SH-SY5Y (cell line): Measurements from ENCODE around the gene DLK2.

Source experiments
- GATA2 ChIP-seq: IDR thresholded peaks from 2 replicates; pipeline ENCODE4 v1.6.1; 2011; ENCODE audit warnings: mild to moderate bottlenecking, low read depth, low read length
- GATA3 ChIP-seq: IDR thresholded peaks from 2 replicates; pipeline ENCODE4 v1.6.1; 2011; ENCODE audit warnings: low read depth, mild to moderate bottlenecking, low read length, moderate library complexity

Gene DLK2

DNA sequence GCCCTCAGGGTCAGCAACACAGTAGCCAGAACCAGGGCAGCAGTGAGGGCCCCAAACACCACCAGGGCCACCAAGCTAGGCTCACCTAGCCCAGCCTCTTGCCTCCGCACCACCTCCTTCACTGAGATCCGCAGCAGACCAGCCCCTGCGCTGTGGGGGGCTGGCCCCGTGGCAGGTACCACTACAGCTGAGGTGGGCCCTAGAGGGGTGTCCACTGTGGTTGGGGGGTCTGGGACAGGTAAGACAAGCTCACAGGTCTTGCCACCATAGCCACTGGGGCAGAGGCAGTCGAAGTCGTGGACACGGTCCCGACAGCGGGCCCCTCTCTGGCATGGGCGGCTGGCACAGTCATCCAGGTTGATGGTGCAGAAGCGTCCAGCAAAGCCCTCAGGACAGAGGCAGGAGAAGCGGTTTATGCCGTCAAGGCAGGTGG, 4.6 kb downstream of the DLK2 start:
- TF ChIP-seq GATA3 (no peak), GATA2 (no peak)

GRCh38 chr6:43448916-43449315, 6.4 kb downstream of the DLK2 start:
- TF ChIP-seq GATA2 (no peak), GATA3 (no peak)

DNA sequence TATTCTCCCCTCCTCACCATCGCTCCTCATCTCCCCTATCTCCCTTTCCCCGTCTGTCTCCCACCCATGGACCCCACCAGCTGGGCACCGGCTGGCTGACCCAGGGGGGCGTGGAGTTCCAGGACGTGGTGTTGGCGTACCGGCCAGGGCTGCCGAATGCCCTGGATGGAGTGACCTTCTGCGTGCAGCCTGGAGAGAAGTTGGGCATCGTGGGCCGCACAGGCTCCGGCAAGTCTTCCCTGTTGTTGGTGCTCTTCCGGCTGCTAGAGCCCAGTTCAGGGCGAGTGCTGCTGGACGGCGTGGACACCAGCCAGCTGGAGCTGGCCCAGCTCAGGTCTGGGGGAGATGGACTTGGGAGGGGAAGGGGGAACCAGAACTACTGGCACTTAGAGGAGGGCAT, 7.7 kb downstream of the DLK2 start:
- TF ChIP-seq GATA2 (no peak), GATA3 (no peak)

DNA sequence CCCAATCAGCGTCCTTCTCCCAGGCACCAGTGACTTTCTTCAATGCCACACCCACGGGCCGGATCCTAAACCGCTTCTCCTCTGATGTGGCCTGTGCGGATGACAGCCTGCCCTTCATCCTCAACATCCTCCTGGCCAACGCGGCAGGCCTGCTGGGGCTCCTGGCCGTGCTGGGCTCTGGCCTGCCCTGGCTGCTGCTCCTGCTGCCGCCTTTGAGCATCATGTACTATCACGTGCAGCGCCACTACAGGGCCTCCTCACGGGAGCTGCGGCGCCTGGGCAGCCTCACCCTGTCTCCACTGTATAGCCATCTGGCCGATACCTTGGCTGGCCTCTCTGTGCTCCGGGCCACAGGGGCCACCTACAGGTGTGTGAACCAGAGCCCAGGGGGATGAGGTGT, 9.8 kb downstream of the DLK2 start:
- TF ChIP-seq GATA2 (no peak), GATA3 (no peak)

- no peak for TF ChIP-seq GATA3
These were observed 10.8 kb downstream of the DLK2 start for GRCh38 chr6:43444582-43444981.

- TF ChIP-seq GATA2 (no peak), GATA3 (no peak)
These were observed 11.3 kb downstream of the DLK2 start for GRCh38 chr6:43444036-43444435.

GRCh38 chr6:43442935-43443334, 12.4 kb downstream of the DLK2 start:
- no peak for TF ChIP-seq GATA2
- no peak for TF ChIP-seq GATA3

DNA sequence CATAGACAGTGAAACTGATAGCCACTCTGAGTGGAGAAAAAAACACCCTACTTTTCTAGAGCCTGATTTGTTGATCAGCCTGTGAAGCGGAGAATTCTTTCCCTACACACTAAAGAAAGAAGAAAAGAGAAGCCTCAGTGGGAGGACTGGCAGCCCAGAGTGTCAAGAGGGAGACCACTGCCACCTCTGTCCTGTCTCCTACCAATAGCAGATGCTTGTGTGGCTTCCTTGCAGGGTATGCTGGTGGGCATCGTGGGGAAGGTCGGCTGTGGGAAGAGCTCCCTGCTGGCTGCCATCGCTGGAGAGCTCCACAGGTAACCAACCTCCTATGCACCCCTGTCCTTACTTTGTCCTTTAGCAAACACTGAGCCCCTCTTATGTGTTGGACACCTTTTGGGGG, 17.6 kb downstream of the DLK2 start:
- TF ChIP-seq GATA3 (no peak), GATA2 (no peak)

DNA sequence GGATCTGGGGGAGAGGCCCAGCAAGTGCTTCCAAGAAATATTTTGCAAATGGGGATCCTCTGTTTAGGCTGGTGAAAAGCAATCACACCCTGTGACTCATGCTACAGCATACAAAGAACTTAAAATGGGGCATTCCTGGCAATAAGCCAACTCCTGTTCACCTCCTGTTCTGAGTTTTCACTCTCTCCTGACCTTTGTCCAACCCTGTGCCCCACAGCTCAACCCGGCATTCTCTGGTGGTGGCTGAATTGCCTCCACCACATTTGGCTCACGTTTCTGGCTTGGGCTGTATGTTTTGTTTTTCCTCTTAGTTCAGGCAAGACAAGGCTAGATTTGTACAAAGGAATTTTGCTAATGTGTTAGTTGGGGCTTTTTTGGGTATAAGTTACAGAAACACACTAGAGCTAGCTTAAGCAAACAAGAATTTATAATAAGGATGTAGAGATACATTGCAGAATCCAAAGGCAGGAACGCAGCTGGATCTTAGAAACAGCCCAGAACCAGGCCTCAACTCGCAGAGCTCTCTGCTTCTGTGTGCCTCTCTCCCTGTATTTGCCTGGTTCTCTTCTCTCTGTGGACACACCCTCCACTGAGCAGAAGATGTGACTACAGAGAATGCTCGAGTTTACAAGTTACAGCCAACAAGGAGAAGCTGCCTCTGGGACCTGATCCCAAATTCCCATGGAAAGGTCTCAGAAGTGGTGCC, 18.6 kb downstream of the DLK2 start:
- no peak for TF ChIP-seq GATA2
- TF ChIP-seq GATA3, result no peak

- TF ChIP-seq GATA2 (no peak), GATA3 (no peak)
These were observed 19.5 kb downstream of the DLK2 start for GRCh38 chr6:43435682-43436437.

GRCh38 chr6:43434943-43435342, 20.4 kb downstream of the DLK2 start:
- TF ChIP-seq GATA2 (no peak), GATA3 (no peak)

DNA sequence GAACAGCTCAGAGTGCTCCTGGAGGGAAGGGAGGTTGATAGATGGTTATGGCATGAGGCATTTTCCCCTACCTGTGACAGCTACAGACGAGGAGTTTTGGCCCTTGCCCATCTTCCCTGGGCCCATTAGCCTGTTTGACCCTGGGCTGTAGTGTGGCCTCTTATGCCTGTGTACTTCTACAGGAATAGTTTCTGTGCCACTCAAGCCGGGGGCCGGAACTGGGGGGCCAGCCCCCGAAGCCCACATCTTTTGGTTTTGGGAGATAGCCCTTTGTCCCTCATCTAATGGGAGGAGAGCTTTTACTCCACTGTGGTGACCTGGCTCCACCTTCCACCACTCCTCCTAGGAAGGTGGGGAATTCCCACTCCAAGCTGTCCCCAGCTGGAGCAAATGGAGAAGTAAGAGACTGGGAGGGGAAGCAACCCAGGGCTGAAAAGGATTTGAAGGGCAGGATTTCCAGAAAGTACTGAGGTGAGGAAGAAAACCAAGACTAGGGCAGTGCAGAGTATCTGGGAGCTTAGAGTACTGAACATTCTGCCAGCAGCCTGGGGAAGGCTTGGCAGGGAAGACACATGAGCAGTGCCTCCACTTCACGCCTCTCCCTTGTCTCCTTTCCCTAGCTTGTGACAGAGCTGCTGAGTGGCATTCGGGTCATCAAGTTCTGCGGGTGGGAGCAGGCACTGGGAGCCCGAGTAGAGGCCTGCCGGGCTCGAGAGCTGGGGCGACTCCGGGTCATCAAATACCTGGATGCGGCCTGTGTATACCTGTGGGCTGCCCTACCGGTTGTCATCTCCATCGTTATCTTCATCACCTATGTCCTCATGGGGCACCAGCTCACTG, 21.1 kb downstream of the DLK2 start:
- TF ChIP-seq GATA3, result no peak
- no peak for TF ChIP-seq GATA2

DNA sequence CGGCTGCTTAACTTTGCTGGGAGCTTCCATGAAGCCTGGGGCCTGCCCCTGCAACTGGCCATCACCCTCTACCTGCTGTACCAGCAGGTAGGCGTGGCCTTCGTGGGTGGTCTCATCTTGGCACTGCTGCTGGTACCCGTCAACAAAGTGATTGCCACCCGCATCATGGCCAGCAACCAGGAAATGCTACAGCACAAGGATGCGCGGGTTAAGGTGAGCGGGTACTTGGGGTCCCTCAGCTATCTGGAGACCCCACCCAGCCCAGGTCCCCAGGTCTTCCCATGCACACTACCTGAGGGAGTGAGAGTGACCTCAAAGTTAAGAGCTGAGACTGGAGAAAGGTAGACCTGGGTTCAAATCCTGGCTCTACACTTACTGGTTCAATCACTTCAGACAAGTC, 22.2 kb downstream of the DLK2 start:
- no peak for TF ChIP-seq GATA3
- TF ChIP-seq GATA2, result no peak

DNA sequence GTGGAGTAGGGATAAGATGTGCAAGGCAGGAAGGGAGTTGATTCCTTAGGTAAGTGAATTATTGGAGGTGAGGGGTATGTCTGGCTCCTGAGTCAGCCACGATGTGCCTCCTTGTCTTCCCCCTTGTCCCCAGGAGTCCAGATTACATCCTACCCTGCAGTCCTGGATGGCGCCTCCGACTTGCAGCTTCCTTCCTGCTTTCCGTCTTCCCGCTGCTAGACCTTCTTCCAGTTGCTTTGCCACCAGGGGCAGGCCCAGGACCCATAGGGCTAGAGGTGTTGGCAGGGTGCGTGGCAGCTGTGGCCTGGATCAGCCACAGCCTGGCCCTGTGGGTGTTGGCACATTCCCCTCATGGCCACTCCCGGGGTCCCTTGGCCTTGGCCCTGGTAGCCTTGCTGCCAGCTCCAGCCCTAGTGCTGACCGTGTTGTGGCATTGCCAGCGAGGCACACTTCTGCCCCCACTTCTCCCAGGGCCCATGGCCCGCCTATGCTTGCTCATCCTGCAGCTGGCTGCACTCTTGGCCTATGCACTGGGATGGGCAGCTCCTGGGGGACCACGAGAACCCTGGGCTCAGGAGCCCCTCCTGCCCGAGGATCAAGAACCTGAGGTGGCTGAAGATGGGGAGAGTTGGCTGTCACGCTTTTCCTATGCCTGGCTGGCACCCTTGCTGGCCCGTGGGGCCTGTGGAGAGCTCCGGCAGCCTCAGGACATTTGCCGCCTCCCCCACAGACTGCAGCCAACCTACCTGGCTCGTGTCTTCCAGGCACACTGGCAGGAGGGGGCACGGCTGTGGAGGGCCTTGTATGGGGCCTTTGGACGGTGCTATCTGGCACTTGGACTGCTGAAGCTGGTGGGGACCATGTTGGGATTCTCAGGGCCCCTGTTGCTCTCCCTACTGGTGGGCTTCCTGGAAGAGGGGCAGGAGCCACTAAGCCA, 23.1 kb downstream of the DLK2 start:
- TF ChIP-seq GATA3 (no peak), GATA2 (no peak)
